ENCODE data around the gene DSC2.

GRCh38 chr18:31097666-31098065 is 4.6 kb downstream of the DSC2 start:
- TF ChIP-seq, protein P1, sequence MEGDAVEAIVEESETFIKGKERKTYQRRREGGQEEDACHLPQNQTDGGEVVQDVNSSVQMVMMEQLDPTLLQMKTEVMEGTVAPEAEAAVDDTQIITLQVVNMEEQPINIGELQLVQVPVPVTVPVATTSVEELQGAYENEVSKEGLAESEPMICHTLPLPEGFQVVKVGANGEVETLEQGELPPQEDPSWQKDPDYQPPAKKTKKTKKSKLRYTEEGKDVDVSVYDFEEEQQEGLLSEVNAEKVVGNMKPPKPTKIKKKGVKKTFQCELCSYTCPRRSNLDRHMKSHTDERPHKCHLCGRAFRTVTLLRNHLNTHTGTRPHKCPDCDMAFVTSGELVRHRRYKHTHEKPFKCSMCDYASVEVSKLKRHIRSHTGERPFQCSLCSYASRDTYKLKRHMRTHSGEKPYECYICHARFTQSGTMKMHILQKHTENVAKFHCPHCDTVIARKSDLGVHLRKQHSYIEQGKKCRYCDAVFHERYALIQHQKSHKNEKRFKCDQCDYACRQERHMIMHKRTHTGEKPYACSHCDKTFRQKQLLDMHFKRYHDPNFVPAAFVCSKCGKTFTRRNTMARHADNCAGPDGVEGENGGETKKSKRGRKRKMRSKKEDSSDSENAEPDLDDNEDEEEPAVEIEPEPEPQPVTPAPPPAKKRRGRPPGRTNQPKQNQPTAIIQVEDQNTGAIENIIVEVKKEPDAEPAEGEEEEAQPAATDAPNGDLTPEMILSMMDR (IDR thresholded peaks at IDR 0.05) = no peak
- TF ChIP-seq POLR2AphosphoS5 (IDR thresholded peaks at IDR 0.05; ENCODE audit: low read depth, low read length) = no peak
- no peak for TF ChIP-seq SIN3A (IDR thresholded peaks at IDR 0.05; ENCODE audit: borderline replicate concordance, insufficient read depth, low read depth, low read length)
- TF ChIP-seq, protein P2, sequence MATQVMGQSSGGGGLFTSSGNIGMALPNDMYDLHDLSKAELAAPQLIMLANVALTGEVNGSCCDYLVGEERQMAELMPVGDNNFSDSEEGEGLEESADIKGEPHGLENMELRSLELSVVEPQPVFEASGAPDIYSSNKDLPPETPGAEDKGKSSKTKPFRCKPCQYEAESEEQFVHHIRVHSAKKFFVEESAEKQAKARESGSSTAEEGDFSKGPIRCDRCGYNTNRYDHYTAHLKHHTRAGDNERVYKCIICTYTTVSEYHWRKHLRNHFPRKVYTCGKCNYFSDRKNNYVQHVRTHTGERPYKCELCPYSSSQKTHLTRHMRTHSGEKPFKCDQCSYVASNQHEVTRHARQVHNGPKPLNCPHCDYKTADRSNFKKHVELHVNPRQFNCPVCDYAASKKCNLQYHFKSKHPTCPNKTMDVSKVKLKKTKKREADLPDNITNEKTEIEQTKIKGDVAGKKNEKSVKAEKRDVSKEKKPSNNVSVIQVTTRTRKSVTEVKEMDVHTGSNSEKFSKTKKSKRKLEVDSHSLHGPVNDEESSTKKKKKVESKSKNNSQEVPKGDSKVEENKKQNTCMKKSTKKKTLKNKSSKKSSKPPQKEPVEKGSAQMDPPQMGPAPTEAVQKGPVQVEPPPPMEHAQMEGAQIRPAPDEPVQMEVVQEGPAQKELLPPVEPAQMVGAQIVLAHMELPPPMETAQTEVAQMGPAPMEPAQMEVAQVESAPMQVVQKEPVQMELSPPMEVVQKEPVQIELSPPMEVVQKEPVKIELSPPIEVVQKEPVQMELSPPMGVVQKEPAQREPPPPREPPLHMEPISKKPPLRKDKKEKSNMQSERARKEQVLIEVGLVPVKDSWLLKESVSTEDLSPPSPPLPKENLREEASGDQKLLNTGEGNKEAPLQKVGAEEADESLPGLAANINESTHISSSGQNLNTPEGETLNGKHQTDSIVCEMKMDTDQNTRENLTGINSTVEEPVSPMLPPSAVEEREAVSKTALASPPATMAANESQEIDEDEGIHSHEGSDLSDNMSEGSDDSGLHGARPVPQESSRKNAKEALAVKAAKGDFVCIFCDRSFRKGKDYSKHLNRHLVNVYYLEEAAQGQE (IDR thresholded peaks at IDR 0.05; ENCODE audit: insufficient read depth in 1 of 2, low read depth in 2 of 2, low read length in 1 of 2) = no peak
- no peak for TF ChIP-seq TCF7L2 (IDR thresholded peaks at IDR 0.05; ENCODE audit: low read depth, low read length)
